Measurements from ENCODE around the gene NEGR1.
A peak's percentile ranks its signal among the peaks of the same experiment; 100 is the strongest.

NEGR1 gene

GRCh38 chr1:71526824-71527223, 755.5 kb downstream of the NEGR1 start:
- DNase-seq: no peak

DNA sequence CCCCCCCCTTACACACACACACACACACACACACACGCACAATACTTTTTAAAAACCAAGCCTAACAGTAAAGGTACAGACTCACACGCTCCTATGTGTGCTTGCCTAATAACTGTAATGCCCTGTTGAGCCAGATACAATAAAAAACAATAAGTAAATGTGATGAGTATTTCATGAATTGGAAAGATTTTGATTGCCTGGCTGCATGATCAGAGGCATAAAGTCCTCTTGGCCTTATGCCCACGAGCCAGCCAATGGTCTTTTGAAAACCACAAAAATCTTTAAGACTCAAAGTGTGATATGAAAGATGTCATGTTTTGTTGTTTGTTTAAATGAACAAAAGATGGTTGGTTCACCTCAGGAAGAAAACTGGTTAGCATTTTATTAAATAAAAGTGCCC, 759.6 kb downstream of the NEGR1 start:
- peak; percentile 4 for DNase-seq

- DNase-seq: no peak
Observed at GRCh38 chr1:71521655-71522264, 760.6 kb downstream of the NEGR1 start.

- DNase-seq: no peak
Observed at GRCh38 chr1:71511505-71511904, 770.8 kb downstream of the NEGR1 start.

GRCh38 chr1:71510725-71511124, 771.6 kb downstream of the NEGR1 start:
- DNase-seq: no peak

DNA sequence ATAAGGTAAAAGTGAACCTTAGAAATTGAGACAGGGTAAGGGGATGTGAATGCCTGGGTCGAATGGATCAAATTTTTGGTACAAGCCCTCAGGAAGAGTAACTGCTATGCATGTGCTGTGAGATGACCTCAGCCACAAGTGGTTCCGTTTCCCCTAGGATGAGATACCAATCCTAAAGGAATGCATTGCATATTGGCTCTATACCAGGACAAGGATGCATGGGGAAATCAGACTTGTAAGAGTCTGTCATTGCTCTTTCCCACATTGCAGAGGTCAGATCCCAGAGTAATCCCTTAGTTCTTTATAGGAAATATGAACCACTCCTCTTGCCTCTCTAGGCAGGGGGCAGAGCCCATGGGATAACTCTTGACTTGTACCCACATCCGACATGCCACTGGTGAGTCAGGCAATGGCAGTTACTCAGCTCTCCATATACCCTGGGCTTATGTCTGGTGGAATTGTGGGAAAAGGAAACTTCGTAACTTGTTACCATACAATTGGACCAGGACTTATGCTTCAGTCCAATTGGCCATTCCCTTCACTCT, 773.2 kb downstream of the NEGR1 start:
- no peak for DNase-seq

DNA sequence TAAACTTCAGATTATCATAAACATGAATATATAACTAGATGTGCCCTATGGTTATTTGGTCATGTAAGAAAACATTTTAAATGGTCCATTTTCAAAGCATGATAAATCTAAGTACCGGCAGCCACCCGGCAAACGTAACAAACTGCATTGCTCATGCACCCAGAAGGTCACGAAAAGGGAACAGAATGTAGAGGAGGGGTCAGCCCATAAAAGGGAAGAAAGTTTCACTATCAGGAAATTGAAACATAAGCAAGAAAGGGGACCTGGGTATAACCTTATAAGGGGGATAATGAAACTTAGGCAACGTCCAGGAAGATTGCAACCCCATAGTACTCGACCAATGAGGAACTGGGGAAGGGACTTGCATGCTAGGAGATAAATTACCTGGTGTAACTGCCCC, 780.3 kb downstream of the NEGR1 start:
- DNase-seq: no peak

GRCh38 chr1:71498542-71498941, 783.8 kb downstream of the NEGR1 start:
- no peak for DNase-seq

DNA sequence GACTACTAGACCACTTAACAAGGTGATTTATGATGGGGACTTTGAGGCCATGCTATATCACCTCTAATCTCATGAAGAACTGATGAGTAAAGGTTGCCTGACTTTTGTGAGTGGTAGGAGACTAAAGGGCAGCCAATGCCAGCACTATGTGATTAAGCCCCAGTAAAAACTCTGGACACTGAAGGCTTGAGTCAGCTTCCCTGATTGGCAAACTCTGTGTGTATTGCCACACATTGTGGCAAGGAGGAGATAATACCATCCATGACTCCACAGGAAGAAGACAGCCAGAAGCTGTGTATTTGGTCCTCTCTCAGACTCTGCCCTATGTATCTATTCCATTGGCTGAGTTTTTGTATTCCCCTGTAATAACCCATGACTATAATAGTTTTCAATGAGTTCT, 788.2 kb downstream of the NEGR1 start:
- DNase-seq: no peak

GRCh38 chr1:71492298-71493041, 789.9 kb downstream of the NEGR1 start:
- DNase-seq: peak; percentile 26

DNA sequence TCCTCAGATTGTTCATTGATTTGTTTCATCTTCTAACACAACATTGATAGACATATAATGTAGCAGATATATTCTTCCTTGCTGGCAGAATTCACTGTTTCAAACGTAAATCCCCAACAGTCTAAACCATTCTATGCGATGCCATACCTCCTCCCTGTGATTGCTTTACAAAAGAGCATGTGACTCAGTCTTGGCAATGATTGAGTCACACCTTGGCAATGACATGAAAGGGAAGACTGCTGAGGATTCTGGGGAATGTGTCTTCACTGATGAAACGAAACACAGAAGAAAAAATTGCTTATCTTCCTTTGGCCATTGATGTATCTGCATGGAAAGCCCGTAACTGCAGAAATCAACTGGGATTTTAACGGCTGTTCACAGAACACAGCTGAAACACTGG, 791.9 kb downstream of the NEGR1 start:
- DNase-seq: no peak

GRCh38 chr1:71488555-71489252, 793.6 kb downstream of the NEGR1 start:
- DNase-seq: no peak

DNA sequence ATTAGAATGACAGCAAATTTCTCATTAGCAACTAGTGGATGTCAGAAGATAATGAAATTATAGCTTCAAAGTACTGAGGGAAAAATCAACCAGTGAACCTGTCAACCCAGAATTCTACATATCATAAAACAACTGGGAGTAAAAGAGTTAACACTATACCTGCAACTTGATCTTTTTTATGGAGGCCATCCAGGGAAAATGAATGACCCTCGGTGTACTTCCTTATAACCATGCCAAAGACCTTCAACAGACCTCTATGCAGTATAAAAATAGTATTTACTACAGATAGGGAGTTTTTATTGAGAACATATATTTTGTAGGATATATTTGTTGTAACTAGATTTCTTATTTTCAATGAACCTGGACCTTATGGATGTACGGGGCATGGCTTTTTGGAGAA, 809.0 kb downstream of the NEGR1 start:
- DNase-seq: no peak

DNA sequence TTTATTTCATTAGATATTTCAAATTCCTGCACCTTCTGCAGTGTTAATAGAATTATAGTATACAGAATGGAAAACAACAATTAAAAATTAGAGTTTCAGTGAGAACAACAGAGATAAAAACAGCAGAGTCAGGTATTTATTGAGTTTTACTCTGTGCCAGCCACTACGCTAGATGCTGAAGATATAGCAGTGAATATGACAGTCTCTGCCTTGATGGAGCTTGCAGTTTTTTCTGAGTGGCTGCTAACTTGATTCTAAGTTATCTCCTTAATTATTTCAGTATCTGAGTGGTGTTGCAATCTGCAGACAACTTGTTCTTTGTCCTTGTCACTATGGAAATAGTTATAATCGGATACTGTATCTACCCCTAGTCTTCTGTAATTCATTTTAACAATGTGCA, 817.2 kb downstream of the NEGR1 start:
- DNase-seq: no peak

GRCh38 chr1:71464016-71464415, 818.3 kb downstream of the NEGR1 start:
- DNase-seq: no peak

- no peak for DNase-seq
Observed at GRCh38 chr1:71463144-71463543, 819.2 kb downstream of the NEGR1 start.

DNA sequence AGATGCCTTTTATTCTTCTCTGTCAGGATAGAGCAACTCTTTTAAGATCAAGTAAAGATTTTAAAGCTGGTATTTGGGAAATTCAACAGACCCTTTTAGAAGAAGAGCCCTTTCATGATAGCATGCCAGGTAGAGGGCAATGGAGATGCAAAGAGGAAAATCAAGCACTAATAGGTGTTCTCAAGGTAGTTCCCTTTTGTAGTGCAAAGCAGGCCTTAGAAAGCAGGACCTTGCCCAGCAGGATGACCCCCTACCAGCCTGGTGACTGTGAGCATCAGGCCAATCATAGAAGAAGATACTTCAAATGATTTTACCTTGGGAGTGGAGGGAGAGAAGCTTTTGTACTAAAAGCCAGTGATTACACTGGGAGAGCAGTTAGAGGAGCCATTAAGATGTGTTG, 820.1 kb downstream of the NEGR1 start:
- no peak for DNase-seq

DNA sequence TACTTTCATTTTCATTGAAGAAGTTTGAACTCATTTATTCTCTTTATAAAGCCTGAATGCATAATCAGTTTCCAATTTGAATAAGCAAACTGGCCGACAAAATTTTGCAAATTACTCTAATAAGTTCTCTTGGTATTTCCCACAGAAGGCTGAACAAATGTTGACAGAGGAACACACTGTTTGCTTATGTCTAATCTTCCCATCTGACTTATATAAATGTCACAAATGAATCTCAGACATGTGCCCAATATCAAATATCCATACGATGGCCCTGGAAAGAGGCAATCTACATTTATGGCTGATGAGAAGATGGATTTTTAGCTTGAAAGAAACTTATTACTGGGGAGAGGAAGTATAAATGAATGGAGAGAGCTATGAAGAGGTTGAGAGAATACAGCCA, 820.9 kb downstream of the NEGR1 start:
- DNase-seq: no peak

DNA sequence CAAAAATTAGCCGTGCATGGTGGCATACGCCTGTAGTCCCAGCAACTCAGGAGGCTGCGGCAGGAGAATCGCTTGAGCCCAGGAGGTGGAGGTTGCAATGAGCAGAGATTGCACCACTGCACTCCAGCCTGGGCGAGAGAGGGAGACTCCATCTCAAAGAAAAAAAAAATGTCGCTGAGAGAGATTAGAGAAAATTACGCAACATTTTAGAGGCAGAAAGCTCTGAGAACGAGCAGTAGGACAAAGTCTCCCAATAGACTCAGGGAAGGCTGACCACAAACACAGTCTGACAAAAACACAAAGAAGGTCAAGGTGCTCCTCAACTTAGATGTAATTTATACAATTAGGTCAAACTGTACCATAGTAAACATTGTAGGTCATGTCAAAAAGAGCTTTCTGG, 833.9 kb downstream of the NEGR1 start:
- DNase-seq: no peak

DNA sequence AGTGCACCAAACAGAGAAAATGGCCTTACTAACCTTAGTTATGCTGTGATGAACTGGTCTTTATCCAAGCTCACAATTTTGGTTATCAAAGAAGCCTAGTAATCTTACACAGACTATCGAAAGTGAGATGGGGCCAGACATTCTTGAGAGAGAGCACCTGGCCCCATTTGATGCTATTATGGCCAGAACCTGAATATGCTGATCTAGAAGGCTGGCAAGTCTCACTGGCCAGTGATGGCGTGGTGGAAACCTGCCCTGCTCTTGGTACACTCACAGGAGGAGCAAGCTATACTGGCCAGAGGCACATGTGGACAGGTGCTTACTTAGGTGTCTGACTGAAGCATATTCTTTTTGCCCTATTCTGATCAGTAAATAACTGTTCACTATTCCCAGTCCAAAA, 843.7 kb downstream of the NEGR1 start:
- DNase-seq: no peak

GRCh38 chr1:71435951-71436350, 846.4 kb downstream of the NEGR1 start:
- no peak for DNase-seq

DNA sequence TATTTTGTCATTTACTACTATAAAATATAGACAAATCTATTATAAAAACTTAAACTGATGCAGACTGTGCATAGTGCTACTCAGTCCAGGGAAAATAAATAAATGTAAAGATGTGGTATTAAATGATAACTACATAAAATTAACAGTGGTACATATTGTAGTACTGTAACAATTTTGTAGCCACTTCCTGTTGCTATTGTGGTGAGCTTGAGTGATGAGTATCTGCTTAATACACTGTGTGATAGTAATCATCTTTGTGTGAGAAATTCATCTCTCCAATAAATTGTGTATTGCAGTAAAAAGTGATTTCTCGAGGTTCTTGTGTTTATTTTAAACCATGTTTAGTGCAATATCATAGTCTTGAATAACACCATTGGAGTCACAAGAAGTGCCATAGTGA, 848.1 kb downstream of the NEGR1 start:
- DNase-seq: no peak

GRCh38 chr1:71428029-71428428, 854.3 kb downstream of the NEGR1 start:
- DNase-seq: no peak

GRCh38 chr1:71427066-71427465, 855.3 kb downstream of the NEGR1 start:
- DNase-seq: no peak

Data from DMS79 (cell line).